NT2/D1 (cell line): ENCODE results near the gene ADGB.

Experiments
- YY1 ChIP-seq: IDR thresholded peaks from 2 replicates; pipeline ENCODE4 v1.6.1; 2011; ENCODE audit not compliant: insufficient read length, insufficient read depth
- ZNF274 ChIP-seq: IDR thresholded peaks from 2 replicates; pipeline ENCODE4 v1.6.1; 2011; ENCODE audit warnings: mild to moderate bottlenecking, low read depth, low read length

GRCh38 chr6:146805546-146806325 lies 207.0 kb downstream of the ADGB start:
- TF ChIP-seq ZNF274: no peak
- TF ChIP-seq YY1: no peak
